HG03095 (cell line): Measurements from ENCODE around the gene PPY.
"Not testable (repeated sequence)": the region's sequence is repeated elsewhere in the genome, so short reads cannot be mapped to it uniquely, and the experiment has no call there.

Experiments used
- ATAC-seq: cut with Tn5 transposase; IDR thresholded peaks from one replicate; pipeline ENCODE4 v1.9.1; 2021; ENCODE audit warnings: moderate library complexity; ENCODE audit not compliant: unreplicated experiment

Gene PPY

DNA sequence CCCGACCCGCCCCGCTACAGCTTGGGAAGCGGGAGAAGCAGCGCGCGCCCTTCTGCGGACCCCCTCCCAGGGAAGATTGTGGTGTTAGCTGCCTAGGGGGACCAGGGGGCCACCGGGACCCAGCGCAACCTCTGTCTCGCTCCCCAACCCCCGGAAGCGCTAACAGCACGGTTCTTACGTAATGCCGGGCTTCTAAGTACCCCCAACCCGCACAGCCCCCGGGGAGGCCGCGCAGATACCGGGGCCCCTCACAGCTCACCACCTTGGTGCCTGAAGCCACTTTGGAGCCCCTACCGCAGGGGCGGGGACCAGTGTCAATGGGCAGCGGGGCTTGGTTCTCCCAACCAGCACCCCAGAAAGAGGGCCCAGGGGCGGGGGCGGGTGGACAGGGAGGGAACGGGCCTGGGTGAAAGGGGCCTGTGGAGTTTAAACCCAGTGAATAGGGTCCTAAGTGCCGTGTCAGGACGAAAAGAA, 35.3 kb downstream of the PPY start:
- no peak for ATAC-seq

DNA sequence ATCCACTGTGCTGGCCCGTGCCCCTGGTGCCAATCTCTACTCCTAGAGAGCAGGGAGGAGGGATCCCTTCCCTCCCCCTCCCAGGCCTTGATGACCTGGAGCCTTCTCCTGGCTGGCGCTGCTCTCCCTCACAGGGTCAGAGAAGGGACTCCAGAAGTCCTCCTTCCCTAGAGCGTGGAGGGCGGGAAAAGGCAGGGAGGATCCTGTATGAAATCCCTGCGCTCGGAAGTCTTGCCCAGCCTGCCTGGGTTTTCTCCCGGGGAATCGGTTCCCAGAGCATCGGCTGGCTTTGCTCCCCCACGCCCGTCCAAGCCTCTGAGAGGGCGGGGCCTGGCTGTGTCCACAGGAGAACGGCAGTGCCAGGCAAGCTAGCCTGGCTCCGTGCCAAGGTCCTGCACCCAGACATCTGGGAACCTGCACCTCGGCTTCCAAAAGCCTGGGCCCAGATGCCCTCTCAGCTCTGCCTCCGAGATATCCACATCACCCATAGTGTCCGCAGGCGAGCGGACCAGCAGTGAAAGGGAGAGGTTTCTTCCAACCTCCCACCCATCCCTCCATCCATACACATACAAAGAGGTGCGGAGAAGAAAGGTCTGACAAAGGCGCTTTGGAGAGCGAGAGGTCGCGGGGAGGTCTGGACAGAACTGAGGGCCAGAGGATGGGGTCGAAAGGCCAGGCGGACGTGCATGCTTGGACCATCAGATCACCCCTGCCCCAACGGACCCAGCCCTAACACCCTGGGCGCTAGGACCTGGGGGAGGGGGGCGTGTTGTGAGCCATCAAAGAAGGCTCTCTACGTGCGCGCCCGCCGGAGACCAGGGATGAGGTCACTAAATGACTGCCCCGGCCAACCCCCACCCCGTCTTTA, 36.1 kb downstream of the PPY start:
- ATAC-seq, result no peak

DNA sequence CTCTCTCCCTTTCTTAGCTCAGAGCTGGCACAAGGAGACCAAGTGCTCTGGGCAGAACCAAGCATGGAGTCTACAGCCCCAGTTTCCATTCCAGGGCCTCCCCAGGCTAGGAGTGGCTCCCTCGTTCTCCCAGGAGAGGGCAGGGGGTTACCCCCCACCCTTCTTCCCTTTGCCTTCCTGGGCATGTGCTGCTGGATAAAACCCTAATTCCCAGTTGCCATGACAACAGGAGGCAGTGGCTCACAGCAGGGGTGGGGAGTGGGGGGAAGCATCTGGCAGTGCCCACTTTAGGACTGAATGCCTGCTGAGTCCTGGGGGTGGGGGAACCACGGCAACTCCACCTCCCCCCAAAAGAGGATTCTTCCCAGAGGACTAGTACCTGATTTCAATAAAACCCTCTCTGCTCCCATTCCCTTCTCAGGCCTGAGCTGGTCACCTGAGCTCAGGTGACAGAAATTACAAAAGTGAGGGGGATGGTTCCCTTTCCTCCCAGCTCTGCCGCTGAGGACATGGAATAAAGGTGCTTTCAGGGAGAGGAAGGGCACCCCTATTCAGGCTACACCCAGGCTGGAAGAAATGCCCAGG, 36.8 kb downstream of the PPY start:
- no peak for ATAC-seq

DNA sequence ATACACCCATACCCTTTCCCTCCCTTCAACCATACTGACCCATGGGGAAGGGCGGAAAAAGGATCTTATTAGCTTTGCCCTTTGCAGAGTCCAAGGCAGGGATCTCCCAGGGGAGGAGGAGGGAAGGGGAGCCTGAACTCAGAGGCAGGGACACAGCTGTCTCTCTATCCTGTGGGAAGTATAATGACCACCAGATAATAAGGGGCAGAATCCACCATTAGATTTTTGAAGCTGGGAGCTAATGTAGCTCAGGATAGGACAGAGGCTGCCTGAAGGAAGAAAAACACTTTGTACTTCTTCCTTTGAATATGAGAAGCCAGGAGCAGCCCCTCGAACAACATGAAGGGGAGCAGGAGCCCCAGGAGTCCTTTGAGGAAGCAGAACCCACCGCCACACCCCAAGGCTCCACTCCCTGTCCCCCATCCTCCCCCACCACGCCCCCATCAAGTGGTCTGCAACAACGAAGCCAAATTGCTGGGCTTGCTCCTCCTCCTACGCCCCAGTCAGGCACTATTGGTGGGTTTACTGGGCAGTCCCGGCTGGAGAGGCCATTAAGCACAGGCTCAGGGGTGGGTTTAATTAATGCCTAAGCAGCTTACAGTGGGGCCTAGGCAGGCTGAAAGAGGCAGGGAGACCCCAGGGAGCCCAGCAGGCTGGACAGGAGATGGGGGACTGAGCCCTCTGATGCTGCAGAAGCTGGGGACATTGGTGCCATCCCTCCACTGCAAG, 40.3 kb downstream of the PPY start:
- ATAC-seq, result no peak

DNA sequence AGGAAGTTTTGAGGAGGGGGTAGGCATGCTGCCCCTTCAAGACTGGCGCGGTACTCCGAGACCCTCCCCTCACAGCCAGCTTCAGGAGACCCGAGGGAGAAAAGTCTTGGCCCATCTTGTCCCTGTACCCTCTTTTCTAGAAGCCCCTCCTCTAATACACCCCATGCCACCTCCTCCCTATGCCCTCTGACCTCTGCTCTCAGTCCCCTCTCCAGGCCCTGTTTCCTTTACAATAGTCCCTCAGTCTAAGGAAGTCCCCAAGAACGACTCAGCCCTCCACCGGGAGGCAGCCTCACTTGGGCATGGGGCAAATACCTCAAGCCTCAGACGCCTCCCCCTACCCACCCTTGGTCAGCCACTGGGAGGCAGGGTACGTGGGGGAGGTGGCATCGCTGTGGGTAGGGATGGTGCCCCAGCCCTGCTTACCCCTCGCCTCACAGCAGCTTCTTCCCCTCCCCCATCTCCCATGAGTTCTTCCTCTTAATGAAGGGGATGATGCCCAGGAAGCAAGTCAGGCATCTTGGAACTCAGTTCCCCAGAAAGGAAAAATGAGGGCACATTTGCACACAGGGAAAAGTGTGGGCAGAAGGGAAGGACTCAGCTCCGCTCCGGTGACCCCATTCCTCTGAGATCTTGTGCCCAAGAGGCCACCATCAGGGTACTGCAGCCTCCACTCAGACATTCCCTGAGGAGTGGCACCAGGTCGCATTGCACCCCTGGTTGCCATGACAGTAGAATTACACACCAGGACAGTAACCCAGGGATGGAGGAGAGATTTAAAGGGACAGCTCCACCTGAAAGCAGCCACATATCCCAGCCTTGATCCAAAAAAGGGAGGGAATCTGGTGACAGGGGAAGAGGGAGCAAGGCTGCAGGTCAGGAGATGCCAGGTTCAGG, 41.2 kb downstream of the PPY start:
- ATAC-seq, result no peak

DNA sequence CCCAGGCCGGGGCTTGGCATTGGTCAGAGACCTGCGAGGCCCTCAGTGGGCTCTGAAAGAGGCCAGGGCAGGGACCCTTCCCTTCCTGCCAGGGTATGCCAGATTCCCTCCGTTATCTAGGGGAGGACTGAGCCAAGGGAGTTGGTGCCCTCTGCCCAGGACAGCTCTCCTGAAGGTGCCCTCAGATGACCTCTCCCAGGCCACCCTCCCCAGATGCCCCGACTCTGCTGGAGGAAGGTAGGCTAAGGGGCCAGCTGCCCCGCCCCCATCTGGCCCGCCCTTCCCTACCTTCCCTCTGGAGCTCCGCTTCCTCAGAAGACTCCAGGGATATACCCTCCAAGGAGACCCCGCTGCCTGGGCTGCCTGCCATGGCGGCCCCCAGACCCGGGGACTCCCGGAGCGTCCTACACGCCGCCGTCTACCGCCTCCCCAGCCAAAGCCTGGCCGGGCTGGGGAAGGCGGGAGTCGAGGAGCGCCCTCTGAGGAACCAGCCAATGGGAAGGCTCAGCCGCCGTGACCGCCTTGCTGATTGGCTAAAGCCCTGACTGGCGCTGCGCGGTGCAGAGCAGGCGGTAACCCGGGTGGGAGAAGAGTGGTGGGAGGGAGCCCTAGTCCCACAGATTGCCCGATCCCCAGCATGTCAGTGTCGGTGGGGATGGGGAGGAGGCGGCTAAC, 42.0 kb downstream of the PPY start:
- peak; percentile 65 for ATAC-seq

DNA sequence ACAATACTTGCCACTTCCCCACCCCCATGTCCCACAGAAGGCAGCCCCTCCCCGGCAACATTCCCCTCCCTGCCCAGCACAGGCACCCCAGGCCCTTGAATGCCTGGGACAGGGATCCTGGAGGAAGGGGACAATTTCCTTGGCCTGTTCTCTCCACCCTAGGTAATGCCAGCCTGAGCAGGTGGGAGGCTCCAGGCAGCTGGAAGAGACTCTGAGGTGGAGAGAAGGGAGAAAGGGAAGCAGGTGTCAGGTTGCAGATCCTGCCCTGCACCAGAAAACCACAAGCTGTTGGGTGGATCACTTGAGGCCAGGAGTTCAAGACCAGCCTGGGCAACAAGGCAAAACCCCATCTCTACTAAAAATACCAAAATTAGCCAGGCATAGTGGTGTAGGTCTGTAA, 43.8 kb downstream of the PPY start:
- no peak for ATAC-seq

DNA sequence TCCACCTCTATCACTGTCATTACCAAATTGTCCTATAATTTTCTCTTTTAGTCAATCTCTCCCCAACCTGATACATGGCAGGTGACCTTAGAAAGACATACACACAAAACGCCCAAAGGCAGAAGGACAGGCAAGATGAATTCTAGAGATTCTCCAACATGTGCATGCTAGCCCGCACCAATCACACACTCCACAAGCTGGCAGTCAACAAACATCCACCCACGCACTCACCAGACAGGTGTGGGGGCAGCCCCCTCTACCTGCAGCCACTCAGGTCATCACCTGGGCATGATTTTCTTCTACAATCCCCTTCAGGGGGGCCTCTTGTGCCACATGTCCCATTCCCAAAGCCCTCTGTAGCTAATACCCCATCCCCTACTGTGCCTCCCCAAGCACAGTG, 44.4 kb downstream of the PPY start:
- no peak for ATAC-seq

DNA sequence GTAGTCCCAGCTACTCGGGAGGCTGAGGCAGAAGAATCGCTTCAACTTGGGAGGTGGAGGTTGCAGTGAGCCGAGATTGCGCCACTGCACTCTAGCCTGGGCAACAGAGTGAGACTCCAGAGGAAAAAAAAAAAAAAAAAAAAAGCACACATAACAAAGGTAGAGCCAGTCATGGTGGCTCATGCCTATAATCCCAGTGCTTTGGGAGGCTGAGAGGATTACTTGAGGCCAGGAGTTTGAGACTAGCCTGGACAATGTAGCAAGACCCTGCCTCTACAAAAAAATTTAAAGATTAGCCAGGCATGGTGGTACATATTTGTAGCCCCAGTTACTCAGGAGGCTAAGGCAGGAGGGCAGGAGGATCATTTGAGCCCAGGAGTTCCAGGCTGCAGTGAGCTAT, 47.8 kb downstream of the PPY start:
- ATAC-seq, result not testable (repeated sequence)

DNA sequence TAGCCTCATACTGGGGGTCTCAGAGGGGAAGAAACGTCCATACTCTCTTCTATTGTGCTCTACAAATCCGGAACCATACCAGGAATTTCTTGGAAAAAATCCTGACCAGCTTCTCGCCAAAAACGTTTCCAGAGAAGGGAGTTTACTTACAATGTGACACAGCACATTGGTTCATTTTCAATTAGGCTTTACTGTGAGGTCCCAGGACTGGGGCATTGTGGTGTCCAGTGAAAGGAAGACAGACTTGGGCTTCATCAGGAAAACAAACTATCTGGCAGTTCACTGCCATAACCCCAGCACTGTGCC, 49.7 kb downstream of the PPY start:
- ATAC-seq, result no peak

DNA sequence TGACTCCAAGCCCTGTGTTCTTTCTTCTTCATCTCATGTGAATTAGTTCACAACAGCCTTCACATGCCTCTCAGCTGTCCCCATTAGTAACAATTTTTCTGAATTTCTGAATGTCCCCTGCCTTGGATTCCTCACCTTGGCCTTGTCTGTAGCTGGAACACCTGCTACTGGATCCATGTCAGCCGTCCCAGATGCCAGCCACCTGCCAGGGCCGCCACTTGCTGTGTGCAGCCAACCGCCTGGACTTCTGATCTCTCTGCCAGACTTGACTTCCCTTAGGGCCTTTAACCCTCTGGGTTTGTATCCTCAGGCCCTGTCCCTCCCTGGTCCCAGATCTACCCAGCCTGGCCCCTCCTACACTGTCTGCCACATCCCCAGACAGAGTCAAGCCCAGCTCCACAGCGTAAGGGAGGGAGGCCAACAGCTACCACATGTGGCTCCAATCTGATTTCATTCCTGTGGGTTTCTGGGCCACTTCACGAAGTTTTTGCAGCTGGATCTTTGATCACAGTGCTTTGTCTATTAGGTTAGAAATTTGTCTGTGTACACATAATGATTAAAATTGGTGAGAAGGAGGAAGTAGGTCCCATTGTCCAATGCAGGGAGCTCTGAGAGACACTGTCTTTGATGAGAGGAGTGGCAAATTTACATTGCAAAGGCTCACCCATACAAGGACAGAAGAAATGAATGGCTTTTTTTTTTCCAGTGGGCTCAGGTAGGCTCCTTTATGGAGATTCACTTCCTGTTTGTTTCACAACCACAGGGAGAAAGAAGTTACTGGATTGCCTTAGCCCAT, 50.2 kb downstream of the PPY start:
- ATAC-seq, result no peak
